Measurements from ENCODE around the gene C19orf38.
A peak's percentile ranks its signal among the peaks of the same experiment; 100 is the strongest.

DNA sequence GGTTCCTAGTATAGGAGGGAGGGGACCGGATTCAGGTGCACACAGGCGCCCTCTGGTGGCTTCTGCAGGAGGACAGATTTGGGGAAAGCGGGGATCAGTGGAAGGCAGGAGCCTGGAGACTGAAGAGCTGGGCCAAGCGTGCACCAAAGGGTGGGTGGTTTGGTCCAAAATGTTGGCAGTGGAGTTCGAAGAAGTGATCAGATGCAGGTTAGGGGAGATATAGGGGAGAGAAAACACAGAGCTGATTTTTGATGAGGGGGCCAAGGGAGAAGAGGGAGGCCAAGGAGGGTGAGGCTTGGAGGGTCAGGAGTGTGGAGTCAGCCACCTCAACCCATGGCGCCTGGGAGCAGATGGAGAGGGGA, 16.3 kb downstream of the C19orf38 start:
- TF ChIP-seq, protein P1, sequence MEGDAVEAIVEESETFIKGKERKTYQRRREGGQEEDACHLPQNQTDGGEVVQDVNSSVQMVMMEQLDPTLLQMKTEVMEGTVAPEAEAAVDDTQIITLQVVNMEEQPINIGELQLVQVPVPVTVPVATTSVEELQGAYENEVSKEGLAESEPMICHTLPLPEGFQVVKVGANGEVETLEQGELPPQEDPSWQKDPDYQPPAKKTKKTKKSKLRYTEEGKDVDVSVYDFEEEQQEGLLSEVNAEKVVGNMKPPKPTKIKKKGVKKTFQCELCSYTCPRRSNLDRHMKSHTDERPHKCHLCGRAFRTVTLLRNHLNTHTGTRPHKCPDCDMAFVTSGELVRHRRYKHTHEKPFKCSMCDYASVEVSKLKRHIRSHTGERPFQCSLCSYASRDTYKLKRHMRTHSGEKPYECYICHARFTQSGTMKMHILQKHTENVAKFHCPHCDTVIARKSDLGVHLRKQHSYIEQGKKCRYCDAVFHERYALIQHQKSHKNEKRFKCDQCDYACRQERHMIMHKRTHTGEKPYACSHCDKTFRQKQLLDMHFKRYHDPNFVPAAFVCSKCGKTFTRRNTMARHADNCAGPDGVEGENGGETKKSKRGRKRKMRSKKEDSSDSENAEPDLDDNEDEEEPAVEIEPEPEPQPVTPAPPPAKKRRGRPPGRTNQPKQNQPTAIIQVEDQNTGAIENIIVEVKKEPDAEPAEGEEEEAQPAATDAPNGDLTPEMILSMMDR (IDR thresholded peaks at IDR 0.05; ENCODE audit: borderline replicate concordance, extremely low read depth, low read length, poor library complexity, severe bottlenecking), result peak; percentile 94
- no peak for TF ChIP-seq EZH2 (IDR thresholded peaks at IDR 0.05; ENCODE audit: borderline replicate concordance, low read depth, low read length, severe bottlenecking)
